Lower leg skin (tissue), 4 donors: ENCODE measurements around the gene IDH2. TPM values are rescaled to one million over a fixed set of nuclear protein-coding genes. Genes with fewer than 3 reads are reported as not detected.

ENCODE experiments used
- DNase-seq, 2 donors: peaks; one replicate each; pipeline ENCODE4 v3.0.0-alpha.2; 2019; ENCODE audit warnings: low spot score in 2 of 2
- H3K4me3 ChIP-seq: fragments of 200-600 bp; sonication (generic); 2 replicates; pipeline ENCODE4 v1.5.1; 2017; ENCODE audit warnings: mild to moderate bottlenecking, low read depth; ENCODE audit not compliant: poor library complexity, severe bottlenecking
- POLR2A ChIP-seq, 2 donors: fragments of 450-650 bp; IDR thresholded peaks; one replicate each; pipeline ENCODE4 v1.6.1; 2016 to 2017; ENCODE audit warnings: antibody characterized with exemption in 2 of 2, mild to moderate bottlenecking in 1 of 2, moderate library complexity in 1 of 2
- WGBS, 2 donors: methylation state at CpG; one replicate each; pipeline ENCODE4 v1.1.5; 2018; 5-methylcytosine and 5-hydroxymethylcytosine counted together
- intact Hi-C: fragments of 100-400 bp; cut with DNase I; formaldehyde crosslinking; loops from one replicate; pipeline ENCODE4 v1.15.0; 2023; ENCODE audit warnings: low total_unique reads
- total RNA-seq, 4 donors: library from RNA; depleted of rRNA; stranded (reverse); fragments of >200 nt; gene quantifications; one replicate each; pipeline ENCODE4 v1.1.0, GENCODE V29; 2016
- TF ChIP-seq, protein P1 (sequence below), 3 donors: fragments of 450-650 bp; IDR thresholded peaks; one replicate each; pipeline ENCODE4 v1.5.1; 2016; ENCODE audit warnings: antibody characterized with exemption in 3 of 3, mild to moderate bottlenecking in 3 of 3, moderate library complexity in 2 of 3

Gene IDH2
- total RNA-seq, 4 donors from 2014 or later = 49.2 to 136 (median 86.3) TPM

DNA sequence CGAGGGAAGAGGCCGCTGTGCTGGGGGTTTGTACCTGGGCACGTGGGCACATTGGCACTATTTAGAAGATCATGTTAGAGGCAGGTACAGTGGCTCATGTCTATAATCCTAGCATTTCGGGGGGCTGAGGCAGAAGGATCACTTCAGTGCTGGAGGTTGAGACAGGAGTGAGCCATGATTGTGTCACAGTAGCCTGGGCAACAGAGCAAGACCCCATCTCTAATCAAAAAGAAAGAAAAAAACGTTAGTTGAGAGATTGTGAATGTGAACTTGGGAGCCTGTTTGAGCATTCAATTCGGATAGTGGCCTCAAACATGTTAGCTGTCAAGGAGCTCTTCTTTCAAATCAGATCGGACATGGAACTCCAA, 36.6 kb downstream of the IDH2 start:
- TF ChIP-seq, protein P1, sequence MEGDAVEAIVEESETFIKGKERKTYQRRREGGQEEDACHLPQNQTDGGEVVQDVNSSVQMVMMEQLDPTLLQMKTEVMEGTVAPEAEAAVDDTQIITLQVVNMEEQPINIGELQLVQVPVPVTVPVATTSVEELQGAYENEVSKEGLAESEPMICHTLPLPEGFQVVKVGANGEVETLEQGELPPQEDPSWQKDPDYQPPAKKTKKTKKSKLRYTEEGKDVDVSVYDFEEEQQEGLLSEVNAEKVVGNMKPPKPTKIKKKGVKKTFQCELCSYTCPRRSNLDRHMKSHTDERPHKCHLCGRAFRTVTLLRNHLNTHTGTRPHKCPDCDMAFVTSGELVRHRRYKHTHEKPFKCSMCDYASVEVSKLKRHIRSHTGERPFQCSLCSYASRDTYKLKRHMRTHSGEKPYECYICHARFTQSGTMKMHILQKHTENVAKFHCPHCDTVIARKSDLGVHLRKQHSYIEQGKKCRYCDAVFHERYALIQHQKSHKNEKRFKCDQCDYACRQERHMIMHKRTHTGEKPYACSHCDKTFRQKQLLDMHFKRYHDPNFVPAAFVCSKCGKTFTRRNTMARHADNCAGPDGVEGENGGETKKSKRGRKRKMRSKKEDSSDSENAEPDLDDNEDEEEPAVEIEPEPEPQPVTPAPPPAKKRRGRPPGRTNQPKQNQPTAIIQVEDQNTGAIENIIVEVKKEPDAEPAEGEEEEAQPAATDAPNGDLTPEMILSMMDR (IDR thresholded peaks at IDR 0.05) = no peak
- no peak for TF ChIP-seq POLR2A (IDR thresholded peaks at IDR 0.05)
- intact Hi-C loops = no loop called here
- WGBS, 2 donors = 84% methylated on average over 7 of the region's 7 CpGs
- no peak overlapping the region for H3K4me3 ChIP-seq
- no peak for DNase-seq

DNA sequence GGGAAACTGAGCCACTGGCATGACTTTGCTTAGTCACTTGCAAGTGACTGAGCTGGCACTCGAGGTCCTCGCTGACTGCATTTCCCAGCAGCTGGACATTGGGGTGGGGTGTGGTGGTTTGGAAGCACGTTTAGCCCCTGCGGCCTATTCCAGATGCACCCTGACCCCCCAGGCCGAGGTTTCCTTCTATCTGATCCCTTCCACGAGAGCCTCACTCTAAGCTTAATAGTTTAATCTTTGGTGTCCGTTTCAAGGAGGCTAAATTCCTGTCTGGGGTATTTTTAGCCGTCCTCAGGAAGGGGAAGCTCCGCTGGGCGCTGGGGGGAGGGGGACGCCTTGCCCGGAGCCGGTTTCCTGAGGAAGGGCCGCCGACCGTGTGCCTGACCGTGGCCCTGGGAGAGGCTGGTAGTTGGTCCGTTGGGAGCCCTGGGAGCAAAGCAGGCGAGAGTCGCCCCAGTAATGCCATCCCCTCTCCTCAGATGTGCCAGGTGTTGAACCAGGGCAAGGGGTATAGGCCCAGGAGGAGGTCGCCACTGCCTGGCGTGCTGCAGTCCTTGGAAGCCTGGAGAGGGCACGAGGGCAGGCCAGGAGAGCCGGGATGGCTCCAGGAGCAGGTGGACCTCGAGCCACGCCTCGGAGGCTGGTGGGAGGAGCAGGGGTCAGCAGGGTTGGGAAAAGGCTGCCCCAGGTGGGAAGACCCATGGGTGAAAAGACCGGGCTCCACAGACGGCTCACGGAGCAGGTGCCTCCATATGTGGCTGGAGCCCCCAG, 37.2 kb downstream of the IDH2 start:
- H3K4me3 ChIP-seq = no peak overlapping the region
- DNase-seq = no peak
- intact Hi-C loops = no loop called here
- WGBS, 2 donors = 64 to 74% methylated on average over 30 of the region's 30 CpGs
- no peak for TF ChIP-seq POLR2A (IDR thresholded peaks at IDR 0.05)
- TF ChIP-seq, protein P1 (IDR thresholded peaks at IDR 0.05) = no peak

DNA sequence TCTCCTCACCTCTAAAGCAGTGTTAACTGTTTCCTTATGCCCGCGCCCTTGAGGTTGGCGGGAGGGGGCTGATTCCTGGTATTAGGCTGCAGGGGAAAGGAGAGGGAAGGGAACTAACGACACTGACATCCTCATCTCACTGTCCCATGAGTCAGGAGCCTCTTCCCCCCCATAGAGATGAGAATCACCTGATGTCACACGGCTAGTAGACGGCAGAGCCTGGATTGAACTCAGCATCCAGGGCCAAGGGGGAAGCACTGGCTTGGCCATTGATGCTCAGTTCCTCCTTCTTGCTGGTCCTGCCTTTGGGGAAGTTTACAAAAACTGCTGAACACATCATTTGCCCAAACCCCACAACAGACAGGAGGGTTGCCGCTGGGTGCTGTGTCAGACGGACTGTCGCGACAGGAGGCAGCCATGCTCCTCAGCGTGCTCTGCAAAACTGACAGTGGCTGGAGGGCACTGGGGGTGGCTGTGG, 38.5 kb downstream of the IDH2 start:
- TF ChIP-seq POLR2A (IDR thresholded peaks at IDR 0.05) = no peak
- TF ChIP-seq, protein P1 (IDR thresholded peaks at IDR 0.05) = no peak
- intact Hi-C loops = no loop called here
- WGBS, 2 donors = 76 to 78% methylated on average over 11 of the region's 11 CpGs
- no peak for DNase-seq
- H3K4me3 ChIP-seq = no peak overlapping the region

DNA sequence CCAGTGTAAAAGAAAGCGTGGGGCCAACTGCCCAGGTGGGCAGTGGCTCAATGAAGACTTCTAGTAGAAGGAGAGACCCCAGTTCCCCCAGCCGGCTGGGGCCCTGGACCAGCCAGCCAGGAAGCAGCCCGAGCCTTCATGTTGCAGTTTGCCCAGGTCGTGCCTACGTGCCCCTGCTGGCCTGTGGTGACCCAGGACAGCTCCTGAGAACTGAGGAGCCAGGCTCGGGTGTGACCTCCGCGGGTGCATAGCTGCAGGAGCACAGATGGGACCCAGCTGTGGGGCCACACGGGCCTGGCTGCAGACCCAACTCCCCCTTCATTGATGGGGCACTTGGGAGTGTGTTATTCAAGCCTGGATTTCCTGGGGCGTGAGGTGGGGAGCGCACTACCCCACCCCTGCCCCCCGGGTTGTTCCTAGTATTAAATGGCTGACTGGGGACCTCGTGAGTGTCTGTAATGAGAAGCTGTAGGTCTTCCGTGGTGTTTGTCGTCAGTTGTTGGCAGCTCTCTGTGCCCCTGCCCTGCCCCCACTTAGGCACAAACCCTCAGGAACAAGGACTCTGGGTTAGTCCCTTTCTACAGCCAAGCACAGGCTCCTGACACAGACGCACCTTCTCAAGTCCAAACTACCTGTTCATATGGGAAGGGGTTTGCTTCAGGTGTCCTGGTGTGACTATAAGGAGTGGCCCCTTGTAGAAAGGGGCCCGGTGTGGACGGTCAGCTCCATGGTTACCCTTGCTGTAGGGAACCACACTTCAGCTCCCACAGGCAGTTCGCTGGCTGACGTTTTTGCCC, 39.1 kb downstream of the IDH2 start:
- no peak overlapping the region for H3K4me3 ChIP-seq
- intact Hi-C loops = no loop called here
- 48 to 57% methylated on average over 13 to 20 of the region's 20 CpGs for WGBS, 2 donors
- DNase-seq = no peak
- TF ChIP-seq, protein P1 (IDR thresholded peaks at IDR 0.05) = no peak
- TF ChIP-seq POLR2A (IDR thresholded peaks at IDR 0.05) = no peak

DNA sequence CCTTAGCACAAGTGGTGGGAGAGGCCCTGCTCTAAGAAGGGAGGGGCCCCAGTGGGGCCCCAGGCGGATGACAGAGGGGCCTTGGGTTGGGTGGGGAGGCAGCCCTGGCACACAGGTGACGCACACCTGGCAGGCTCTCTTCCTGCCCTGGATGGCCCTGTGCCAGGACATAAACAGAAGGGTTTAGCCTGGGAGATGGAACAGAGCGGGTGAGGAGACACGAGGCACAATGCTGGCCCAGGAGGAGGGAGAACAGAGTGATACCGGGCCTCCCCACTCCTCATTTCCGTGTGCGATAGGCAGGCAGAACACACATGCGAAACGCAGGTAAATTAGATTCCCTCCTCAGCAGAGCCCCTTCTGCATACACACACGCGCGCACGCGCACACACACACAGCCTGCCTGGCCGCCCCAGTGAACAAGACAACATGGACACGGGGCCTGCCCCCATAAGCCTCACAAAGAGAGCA, 39.8 kb downstream of the IDH2 start:
- intact Hi-C loops = no loop called here
- no peak for TF ChIP-seq POLR2A (IDR thresholded peaks at IDR 0.05)
- TF ChIP-seq, protein P1 (IDR thresholded peaks at IDR 0.05) = no peak
- DNase-seq = no peak

More for the DNA sequence above, 39.8 kb downstream of the IDH2 start:
- no peak overlapping the region for H3K4me3 ChIP-seq
- WGBS, 2 donors = 57 to 68% methylated on average over 16 of the region's 16 CpGs
